Measurements from ENCODE around the gene TCIRG1. TPM values are rescaled to one million over a fixed set of nuclear protein-coding genes. Genes with fewer than 3 reads are reported as not detected.

Gene TCIRG1
- total RNA-seq, 4 donors from 2014 or later = 84.4 to 251 (median 142) TPM

DNA sequence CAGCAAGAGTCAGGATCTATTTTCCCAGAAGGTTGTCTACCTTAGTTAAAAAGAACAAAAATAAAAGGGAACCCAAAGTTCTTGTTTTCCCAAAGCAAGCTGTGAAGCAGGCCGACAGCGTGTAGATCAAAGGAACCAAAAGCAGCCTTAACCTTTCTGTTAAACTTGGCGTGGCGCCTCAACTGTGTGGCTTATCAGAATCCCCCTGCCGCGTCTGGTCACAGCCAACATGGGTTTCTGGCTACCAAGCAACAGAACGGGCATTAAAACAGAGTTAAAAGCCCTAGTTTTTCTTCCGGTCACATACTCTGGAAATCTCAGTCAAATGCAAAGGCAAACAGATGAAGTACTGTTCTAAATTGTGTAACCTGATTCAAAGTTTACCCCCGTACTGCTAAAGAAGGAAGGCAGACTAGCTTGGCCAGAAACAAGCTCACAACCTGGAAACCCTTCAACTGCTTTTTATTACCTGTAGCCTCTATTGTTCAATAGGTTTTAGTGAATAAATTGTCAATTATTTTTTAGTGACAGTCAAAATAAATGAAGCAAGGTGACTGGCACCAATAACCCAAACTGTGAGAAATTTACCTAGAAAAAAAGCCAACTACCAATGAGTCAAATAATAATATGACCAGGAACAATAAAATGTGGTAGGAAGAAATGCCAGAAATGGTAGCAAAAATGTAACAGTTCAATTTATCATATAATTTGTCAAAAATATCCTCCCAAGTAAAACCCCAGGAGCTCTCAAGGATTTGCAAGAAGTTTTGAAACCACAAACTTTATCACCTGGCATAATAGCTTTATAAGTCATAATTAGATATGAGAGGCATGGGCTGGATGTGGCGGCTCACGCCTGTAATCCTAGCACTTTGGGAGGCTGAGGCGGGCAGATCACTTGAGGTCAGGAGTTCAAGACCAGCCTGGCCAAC, 60.9 kb downstream of the TCIRG1 start:
- ATAC-seq (ENCODE audit: low FRiP score) (no peak), DNase-seq (ENCODE audit: low spot score) (no peak)
- TF ChIP-seq, protein P1, sequence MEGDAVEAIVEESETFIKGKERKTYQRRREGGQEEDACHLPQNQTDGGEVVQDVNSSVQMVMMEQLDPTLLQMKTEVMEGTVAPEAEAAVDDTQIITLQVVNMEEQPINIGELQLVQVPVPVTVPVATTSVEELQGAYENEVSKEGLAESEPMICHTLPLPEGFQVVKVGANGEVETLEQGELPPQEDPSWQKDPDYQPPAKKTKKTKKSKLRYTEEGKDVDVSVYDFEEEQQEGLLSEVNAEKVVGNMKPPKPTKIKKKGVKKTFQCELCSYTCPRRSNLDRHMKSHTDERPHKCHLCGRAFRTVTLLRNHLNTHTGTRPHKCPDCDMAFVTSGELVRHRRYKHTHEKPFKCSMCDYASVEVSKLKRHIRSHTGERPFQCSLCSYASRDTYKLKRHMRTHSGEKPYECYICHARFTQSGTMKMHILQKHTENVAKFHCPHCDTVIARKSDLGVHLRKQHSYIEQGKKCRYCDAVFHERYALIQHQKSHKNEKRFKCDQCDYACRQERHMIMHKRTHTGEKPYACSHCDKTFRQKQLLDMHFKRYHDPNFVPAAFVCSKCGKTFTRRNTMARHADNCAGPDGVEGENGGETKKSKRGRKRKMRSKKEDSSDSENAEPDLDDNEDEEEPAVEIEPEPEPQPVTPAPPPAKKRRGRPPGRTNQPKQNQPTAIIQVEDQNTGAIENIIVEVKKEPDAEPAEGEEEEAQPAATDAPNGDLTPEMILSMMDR (IDR thresholded peaks at IDR 0.05) = no peak

Small RNA genes lying within 50 kb of the gene (small RNA-seq; reads per million reads assigned to genes)
- 0.39 reads per million for gene MIR6753

Other genes with a start within 250 kb of the TCIRG1 start
- gene UNC93B1, start 34.9 kb upstream of the TCIRG1 start, total RNA-seq = 10 to 100 TPM; 33.5 to 63.8 (median 51.4) TPM
- 10 to 100 TPM; 20.5 to 90.8 (median 30.9) TPM for gene ALDH3B1, start 28.7 kb upstream of the TCIRG1 start, total RNA-seq
- gene NDUFS8, start 8.3 kb upstream of the TCIRG1 start, total RNA-seq = 100 to 1,000 TPM in 3 of 4 donors, 10 to 100 TPM in 1; 91.1 to 155 (median 128) TPM
- 10 to 100 TPM; 27.7 to 72.5 (median 33.3) TPM for gene CHKA, start 82.4 kb downstream of the TCIRG1 start, total RNA-seq
- gene KMT5B, start 174.3 kb downstream of the TCIRG1 start, total RNA-seq = 10 to 100 TPM; 19.5 to 47.1 (median 32.1) TPM
- gene C11orf24, start 232.9 kb downstream of the TCIRG1 start, total RNA-seq = 10 to 100 TPM; 16.4 to 31.2 (median 23.8) TPM

Data from omental fat pad (tissue), 4 donors.